ENCODE results near the gene CGB1. TPM values are rescaled to one million over a fixed set of nuclear protein-coding genes. Genes with fewer than 3 reads are reported as not detected.

Gene CGB1
- total and polyA plus RNA-seq, 2 donors (not counting 1 experiment from before 2014, with no cell fraction given), result not detected

- no peak for DNase-seq (ENCODE audit: low read depth in 2 of 2)
- H3K4me2 ChIP-seq (ENCODE audit: extremely low read depth, insufficient read depth, low read length), result no peak overlapping the region
- H3K4me1 ChIP-seq (ENCODE audit: control insufficient read depth, extremely low read depth, insufficient read depth, low read length), result peaks cover 2% of the 10 kb centered on the region
- TF ChIP-seq EZH2 (IDR thresholded peaks at IDR 0.05; ENCODE audit: low read length, missing control alignments), result no peak
- TF ChIP-seq CTCF (conservative IDR thresholded peaks at IDR 0.05 in 1 of 2, IDR thresholded peaks at IDR 0.05 in 1 of 2; ENCODE audit: low read depth in 1 of 2, low read length in 2 of 2), result no peak
- no peaks in the 10 kb centered on the region for H3K27me3 ChIP-seq (ENCODE audit: control insufficient read depth, insufficient read depth, low read length)
- no peaks in the 10 kb centered on the region for H3K9me3 ChIP-seq (ENCODE audit: control insufficient read depth, insufficient read depth, low read depth, low read length)
- no peak overlapping the region for H3K27ac ChIP-seq (ENCODE audit: insufficient read depth, low read length)
- H2AFZ ChIP-seq (ENCODE audit: low read length), result no peak overlapping the region
- no peak overlapping the region for H3K4me3 ChIP-seq (replicated peaks in 1 of 4; ENCODE audit: control extremely low read depth in 1 of 4, insufficient read depth in 1 of 4, low read depth in 3 of 4, low read length in 4 of 4)
- H3K79me2 ChIP-seq (ENCODE audit: control insufficient read depth, insufficient read depth, low read length), result no peaks in the 10 kb centered on the region
- no peaks in the 10 kb centered on the region for H4K20me1 ChIP-seq (ENCODE audit: control insufficient read depth, extremely low read depth, insufficient read depth, low read length)
- no peak overlapping the region for H3K9ac ChIP-seq (ENCODE audit: insufficient read depth, low read length)
- peaks cover 24% of the 10 kb centered on the region for H3K36me3 ChIP-seq (ENCODE audit: control insufficient read depth, insufficient read depth, low read length)
Observed at GRCh38 chr19:49014870-49015255, 21.8 kb downstream of the CGB1 start.

GRCh38 chr19:49014123-49014869, 22.4 kb downstream of the CGB1 start:
- Histone ChIP-seq H3K4me3 (replicated peaks in 1 of 4; ENCODE audit: control extremely low read depth in 1 of 4, insufficient read depth in 1 of 4, low read depth in 3 of 4, low read length in 4 of 4) (no peak overlapping the region), H3K36me3 (ENCODE audit: control insufficient read depth, insufficient read depth, low read length) (peaks cover 26% of the 10 kb centered on the region), H3K27ac (ENCODE audit: insufficient read depth, low read length) (no peak overlapping the region), H2AFZ (ENCODE audit: low read length) (no peak overlapping the region), H3K9ac (ENCODE audit: insufficient read depth, low read length) (no peak overlapping the region), H3K4me1 (ENCODE audit: control insufficient read depth, extremely low read depth, insufficient read depth, low read length) (peaks cover 2% of the 10 kb centered on the region), H3K27me3 (ENCODE audit: control insufficient read depth, insufficient read depth, low read length) (no peaks in the 10 kb centered on the region), H3K79me2 (ENCODE audit: control insufficient read depth, insufficient read depth, low read length) (no peaks in the 10 kb centered on the region), H4K20me1 (ENCODE audit: control insufficient read depth, extremely low read depth, insufficient read depth, low read length) (no peaks in the 10 kb centered on the region), H3K9me3 (ENCODE audit: control insufficient read depth, insufficient read depth, low read depth, low read length) (no peaks in the 10 kb centered on the region), H3K4me2 (ENCODE audit: extremely low read depth, insufficient read depth, low read length) (no peak overlapping the region)
- DNase-seq (ENCODE audit: low read depth in 2 of 2), result peak in 1 of 2 donors; percentile 38
- TF ChIP-seq CTCF (conservative IDR thresholded peaks at IDR 0.05 in 1 of 2, IDR thresholded peaks at IDR 0.05 in 1 of 2; ENCODE audit: low read depth in 1 of 2, low read length in 2 of 2), result no peak
- no peak for TF ChIP-seq EZH2 (IDR thresholded peaks at IDR 0.05; ENCODE audit: low read length, missing control alignments)

GRCh38 chr19:49011194-49011593, 25.5 kb downstream of the CGB1 start:
- Histone ChIP-seq H3K79me2 (ENCODE audit: control insufficient read depth, insufficient read depth, low read length) (no peaks in the 10 kb centered on the region), H3K9ac (ENCODE audit: insufficient read depth, low read length) (no peak overlapping the region), H3K27me3 (ENCODE audit: control insufficient read depth, insufficient read depth, low read length) (no peaks in the 10 kb centered on the region), H3K9me3 (ENCODE audit: control insufficient read depth, insufficient read depth, low read depth, low read length) (no peaks in the 10 kb centered on the region), H3K4me3 (replicated peaks in 1 of 4; ENCODE audit: control extremely low read depth in 1 of 4, insufficient read depth in 1 of 4, low read depth in 3 of 4, low read length in 4 of 4) (no peak overlapping the region), H3K27ac (ENCODE audit: insufficient read depth, low read length) (no peak overlapping the region), H4K20me1 (ENCODE audit: control insufficient read depth, extremely low read depth, insufficient read depth, low read length) (no peaks in the 10 kb centered on the region), H3K4me1 (ENCODE audit: control insufficient read depth, extremely low read depth, insufficient read depth, low read length) (no peaks in the 10 kb centered on the region), H2AFZ (ENCODE audit: low read length) (no peak overlapping the region), H3K36me3 (ENCODE audit: control insufficient read depth, insufficient read depth, low read length) (peaks cover 32% of the 10 kb centered on the region), H3K4me2 (ENCODE audit: extremely low read depth, insufficient read depth, low read length) (no peak overlapping the region)
- no peak for DNase-seq (ENCODE audit: low read depth in 2 of 2)
- TF ChIP-seq CTCF (conservative IDR thresholded peaks at IDR 0.05 in 1 of 2, IDR thresholded peaks at IDR 0.05 in 1 of 2; ENCODE audit: low read depth in 1 of 2, low read length in 2 of 2) (no peak), EZH2 (IDR thresholded peaks at IDR 0.05; ENCODE audit: low read length, missing control alignments) (no peak)
